Mucosa of stomach (tissue), 1 donor: ENCODE data around the gene RIPK4.
"Not testable (repeated sequence)": the region's sequence is repeated elsewhere in the genome, so short reads cannot be mapped to it uniquely, and the experiment has no call there.

Experiments used
- H3K27me3 ChIP-seq: one replicate; pipeline ENCODE4 v1.7.0; 2013; ENCODE audit warnings: mild to moderate bottlenecking, low read length; ENCODE audit not compliant: control insufficient read depth, insufficient read depth
- H3K36me3 ChIP-seq: one replicate; pipeline ENCODE4 v1.7.0; 2013; ENCODE audit warnings: low read length; ENCODE audit not compliant: control insufficient read depth, insufficient read depth
- H3K4me1 ChIP-seq: one replicate; pipeline ENCODE4 v1.7.0; 2013; ENCODE audit warnings: mild to moderate bottlenecking, low read length; ENCODE audit not compliant: control insufficient read depth, insufficient read depth
- H3K4me3 ChIP-seq: one replicate; pipeline ENCODE4 v1.7.0; 2013; ENCODE audit warnings: low read length
- H3K9ac ChIP-seq: one replicate; pipeline ENCODE4 v1.7.0; 2013; ENCODE audit warnings: mild to moderate bottlenecking, low read length, moderate library complexity
- H3K9me3 ChIP-seq: one replicate; pipeline ENCODE4 v1.7.0; 2013; ENCODE audit warnings: mild to moderate bottlenecking, low read length, moderate library complexity; ENCODE audit not compliant: control insufficient read depth
- donor health status: Pancreatic carcinoma.

RIPK4 gene

GRCh38 chr21:41785262-41785661, 18.4 kb upstream of the RIPK4 start:
- H3K36me3 ChIP-seq, H3K4me3 ChIP-seq, H3K27me3 ChIP-seq, H3K9ac ChIP-seq, H3K9me3 ChIP-seq: not testable (repeated sequence)
- H3K4me1 ChIP-seq: peaks cover 11% of the 10 kb centered on the region

GRCh38 chr21:41784456-41785102, 17.7 kb upstream of the RIPK4 start:
- Histone ChIP-seq H3K9me3 (no peaks in the 10 kb centered on the region), H3K36me3 (no peaks in the 10 kb centered on the region), H3K4me1 (peaks cover 15% of the 10 kb centered on the region), H3K27me3 (peaks cover 4% of the 10 kb centered on the region), H3K4me3 (no peak overlapping the region), H3K9ac (no peak overlapping the region)

- H3K36me3 ChIP-seq: no peaks in the 10 kb centered on the region
- no peak overlapping the region for H3K4me3 ChIP-seq
- peaks cover 4% of the 10 kb centered on the region for H3K27me3 ChIP-seq
- peaks cover 19% of the 10 kb centered on the region for H3K4me1 ChIP-seq
- H3K9ac ChIP-seq: no peak overlapping the region
- H3K9me3 ChIP-seq: no peaks in the 10 kb centered on the region
Measured at GRCh38 chr21:41783476-41784180, 16.8 kb upstream of the RIPK4 start.

GRCh38 chr21:41781050-41781410, 14.2 kb upstream of the RIPK4 start:
- peaks cover 28% of the 10 kb centered on the region for H3K4me1 ChIP-seq

GRCh38 chr21:41780337-41781049, 13.6 kb upstream of the RIPK4 start:
- peaks cover 1% of the 10 kb centered on the region for H3K27me3 ChIP-seq

More at GRCh38 chr21:41781050-41781410, 14.2 kb upstream of the RIPK4 start:
- Histone ChIP-seq H3K27me3 (no peaks in the 10 kb centered on the region), H3K4me3 (no peak overlapping the region), H3K9me3 (no peaks in the 10 kb centered on the region), H3K9ac (no peak overlapping the region), H3K36me3 (no peaks in the 10 kb centered on the region)

GRCh38 chr21:41779659-41780058, 12.8 kb upstream of the RIPK4 start:
- peaks cover 6% of the 10 kb centered on the region for H3K27me3 ChIP-seq
- H3K9ac ChIP-seq: no peak overlapping the region
- H3K4me3 ChIP-seq: no peak overlapping the region

More at GRCh38 chr21:41780337-41781049, 13.6 kb upstream of the RIPK4 start:
- Histone ChIP-seq H3K4me3 (no peak overlapping the region), H3K9me3 (no peaks in the 10 kb centered on the region), H3K4me1 (peaks cover 28% of the 10 kb centered on the region), H3K36me3 (no peaks in the 10 kb centered on the region), H3K9ac (no peak overlapping the region)

GRCh38 chr21:41778930-41779600, 12.2 kb upstream of the RIPK4 start:
- Histone ChIP-seq H3K27me3 (peaks cover 6% of the 10 kb centered on the region), H3K9me3 (no peaks in the 10 kb centered on the region), H3K9ac (no peak overlapping the region), H3K4me1 (peaks cover 26% of the 10 kb centered on the region), H3K36me3 (no peaks in the 10 kb centered on the region), H3K4me3 (no peak overlapping the region)

More at GRCh38 chr21:41779659-41780058, 12.8 kb upstream of the RIPK4 start:
- Histone ChIP-seq H3K9me3 (no peaks in the 10 kb centered on the region), H3K4me1 (peaks cover 28% of the 10 kb centered on the region), H3K36me3 (no peaks in the 10 kb centered on the region)

GRCh38 chr21:41777951-41778815, 11.3 kb upstream of the RIPK4 start:
- Histone ChIP-seq H3K9ac (no peak overlapping the region), H3K4me1 (peaks cover 18% of the 10 kb centered on the region), H3K4me3 (no peak overlapping the region), H3K27me3 (peaks cover 6% of the 10 kb centered on the region), H3K9me3 (no peaks in the 10 kb centered on the region), H3K36me3 (no peaks in the 10 kb centered on the region)

- H3K9ac ChIP-seq: no peak overlapping the region
- peaks cover 11% of the 10 kb centered on the region for H3K27me3 ChIP-seq
- H3K9me3 ChIP-seq: no peaks in the 10 kb centered on the region
- no peaks in the 10 kb centered on the region for H3K36me3 ChIP-seq
- peaks cover 18% of the 10 kb centered on the region for H3K4me1 ChIP-seq
- H3K4me3 ChIP-seq: no peak overlapping the region
Measured at GRCh38 chr21:41776778-41777177, 9.9 kb upstream of the RIPK4 start.

- peaks cover 11% of the 10 kb centered on the region for H3K27me3 ChIP-seq
Measured at GRCh38 chr21:41775149-41775472, 8.3 kb upstream of the RIPK4 start.

GRCh38 chr21:41774467-41775148, 7.8 kb upstream of the RIPK4 start:
- Histone ChIP-seq H3K4me1 (peaks cover 16% of the 10 kb centered on the region), H3K27me3 (peaks cover 14% of the 10 kb centered on the region), H3K36me3 (no peaks in the 10 kb centered on the region), H3K4me3 (no peak overlapping the region), H3K9ac (no peak overlapping the region), H3K9me3 (no peaks in the 10 kb centered on the region)

More at GRCh38 chr21:41775149-41775472, 8.3 kb upstream of the RIPK4 start:
- Histone ChIP-seq H3K9me3 (no peaks in the 10 kb centered on the region), H3K4me3 (no peak overlapping the region), H3K9ac (no peak overlapping the region), H3K4me1 (peaks cover 18% of the 10 kb centered on the region), H3K36me3 (no peaks in the 10 kb centered on the region)
